ENCODE data around the gene MTHFD2L. TPM values are rescaled to one million over a fixed set of nuclear protein-coding genes. Genes with fewer than 3 reads are reported as not detected.

The MTHFD2L gene
- total RNA-seq (2022; extraction: Qiagen RNA extraction; ENCODE audit: low read depth): 8.1 to 13.7 TPM (median 8.5 TPM) in 5 replicates

GRCh38 chr4:74157561-74158465, at the start of gene MTHFD2L:
Gene MTHFD2L, plus strand, starts transcription at chr4:74158118. Its CDS starts 21 bp downstream, at chr4:74158139.

DNA sequence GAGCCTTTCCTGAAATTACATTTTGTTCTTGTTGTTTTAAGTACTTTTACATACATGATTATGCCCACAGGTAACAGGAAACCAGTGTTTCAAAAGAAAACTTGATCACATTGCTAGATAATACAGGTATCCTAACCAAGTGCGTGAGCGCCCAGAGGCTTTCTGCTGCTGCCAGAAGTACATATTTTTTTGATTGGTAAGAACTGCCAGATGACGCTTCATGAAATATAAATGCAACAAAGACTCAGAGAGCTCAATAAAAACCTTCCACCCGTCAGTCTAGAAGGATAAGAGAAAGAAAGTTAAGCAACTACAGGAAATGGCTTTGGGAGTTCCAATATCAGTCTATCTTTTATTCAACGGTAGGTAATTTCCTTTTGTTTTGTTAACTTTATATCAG, 150.3 kb downstream of the MTHFD2L start, which contains the start of gene EPGN:
Gene EPGN (plus strand): TSS at position 256 of the 400 bp plus-strand sequence. CDS start 64 bp downstream, at position 320.

Other genes with a start within 250 kb of the MTHFD2L start
- gene PF4, start 176.1 kb upstream of the MTHFD2L start, total RNA-seq (2022; extraction: Qiagen RNA extraction; ENCODE audit: low read depth): 0.74 to 1.3 TPM (median 1.0 TPM) in 4 of 5 replicates, not detected in the other
- gene PPBP, start 169.9 kb upstream of the MTHFD2L start, total RNA-seq (2022; extraction: Qiagen RNA extraction; ENCODE audit: low read depth): not detected in 5 replicates
- gene CXCL5, start 159.4 kb upstream of the MTHFD2L start, total RNA-seq (2022; extraction: Qiagen RNA extraction; ENCODE audit: low read depth): 24.7 to 56.4 TPM (median 37.1 TPM) in 5 replicates
- gene CXCL3, start 119.4 kb upstream of the MTHFD2L start, total RNA-seq (2022; extraction: Qiagen RNA extraction; ENCODE audit: low read depth): 4.4 to 8.3 TPM (median 4.5 TPM) in 5 replicates
- gene CXCL2, start 58.9 kb upstream of the MTHFD2L start, total RNA-seq (2022; extraction: Qiagen RNA extraction; ENCODE audit: low read depth): 11.4 to 16.1 TPM (median 15.4 TPM) in 5 replicates
- not detected in 5 replicates for gene EPGN, start 150.4 kb downstream of the MTHFD2L start, total RNA-seq (2022; extraction: Qiagen RNA extraction; ENCODE audit: low read depth)
- gene EREG, start 207.0 kb downstream of the MTHFD2L start, total RNA-seq (2022; extraction: Qiagen RNA extraction; ENCODE audit: low read depth): 13.3 to 34.4 TPM (median 26.5 TPM) in 5 replicates